GM10266 (cell line): ENCODE measurements around the gene GAB1.
"Not testable (repeated sequence)": the region's sequence is repeated elsewhere in the genome, so short reads cannot be mapped to it uniquely, and the experiment has no call there.

Experiments
- DNase-seq: peaks from one replicate; pipeline ENCODE4 v3.0.0; 2012; ENCODE audit errors: extremely low spot score
- TF ChIP-seq, protein P1 (sequence below): IDR thresholded peaks from 2 replicates; pipeline ENCODE4 v1.5.1; 2012; ENCODE audit warnings: mild to moderate bottlenecking, low read depth; ENCODE audit not compliant: control insufficient read depth, insufficient read depth; ENCODE audit errors: missing control alignments

GAB1 gene

DNA sequence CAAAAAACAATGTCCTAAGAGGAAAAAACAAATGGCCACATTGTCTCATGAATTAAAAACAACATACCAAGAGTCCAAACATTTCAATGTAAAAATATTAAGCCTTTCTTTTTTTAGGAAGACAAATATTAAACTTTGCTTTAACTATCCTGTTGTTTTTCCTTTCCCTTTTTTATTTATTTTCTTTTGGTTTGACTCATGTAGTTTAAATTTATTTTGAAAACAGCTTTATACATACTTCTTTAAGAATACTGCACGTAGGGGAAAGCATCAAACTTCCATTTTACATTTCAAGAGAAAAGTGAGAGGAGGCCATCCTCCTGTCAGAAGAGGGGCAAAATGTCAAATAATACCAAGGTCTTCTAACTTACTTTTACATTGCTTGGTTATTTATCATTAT, 8.7 kb downstream of the GAB1 start:
- TF ChIP-seq, protein P1, sequence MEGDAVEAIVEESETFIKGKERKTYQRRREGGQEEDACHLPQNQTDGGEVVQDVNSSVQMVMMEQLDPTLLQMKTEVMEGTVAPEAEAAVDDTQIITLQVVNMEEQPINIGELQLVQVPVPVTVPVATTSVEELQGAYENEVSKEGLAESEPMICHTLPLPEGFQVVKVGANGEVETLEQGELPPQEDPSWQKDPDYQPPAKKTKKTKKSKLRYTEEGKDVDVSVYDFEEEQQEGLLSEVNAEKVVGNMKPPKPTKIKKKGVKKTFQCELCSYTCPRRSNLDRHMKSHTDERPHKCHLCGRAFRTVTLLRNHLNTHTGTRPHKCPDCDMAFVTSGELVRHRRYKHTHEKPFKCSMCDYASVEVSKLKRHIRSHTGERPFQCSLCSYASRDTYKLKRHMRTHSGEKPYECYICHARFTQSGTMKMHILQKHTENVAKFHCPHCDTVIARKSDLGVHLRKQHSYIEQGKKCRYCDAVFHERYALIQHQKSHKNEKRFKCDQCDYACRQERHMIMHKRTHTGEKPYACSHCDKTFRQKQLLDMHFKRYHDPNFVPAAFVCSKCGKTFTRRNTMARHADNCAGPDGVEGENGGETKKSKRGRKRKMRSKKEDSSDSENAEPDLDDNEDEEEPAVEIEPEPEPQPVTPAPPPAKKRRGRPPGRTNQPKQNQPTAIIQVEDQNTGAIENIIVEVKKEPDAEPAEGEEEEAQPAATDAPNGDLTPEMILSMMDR, result no peak
- DNase-seq, result no peak

DNA sequence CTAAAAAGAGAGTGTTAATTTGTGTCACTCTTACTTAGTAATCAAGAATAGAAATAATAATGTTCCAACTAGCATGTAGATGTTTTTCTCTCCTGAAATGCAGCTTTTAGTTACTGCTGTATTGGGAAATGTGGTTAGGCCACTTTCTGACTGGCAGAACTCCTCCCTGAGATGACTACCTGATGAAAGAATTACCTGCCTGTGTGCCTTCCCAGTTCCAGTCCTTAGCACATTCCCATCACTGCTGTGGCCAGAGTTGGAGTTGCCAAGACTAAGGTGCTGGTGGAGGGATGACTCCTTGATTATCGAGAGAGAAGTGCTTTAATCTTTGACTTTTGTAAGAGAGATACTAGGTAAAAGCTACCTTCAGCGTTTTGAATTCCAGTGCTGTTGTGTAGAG, 9.5 kb downstream of the GAB1 start:
- DNase-seq, result no peak
- TF ChIP-seq, protein P1, result no peak

DNA sequence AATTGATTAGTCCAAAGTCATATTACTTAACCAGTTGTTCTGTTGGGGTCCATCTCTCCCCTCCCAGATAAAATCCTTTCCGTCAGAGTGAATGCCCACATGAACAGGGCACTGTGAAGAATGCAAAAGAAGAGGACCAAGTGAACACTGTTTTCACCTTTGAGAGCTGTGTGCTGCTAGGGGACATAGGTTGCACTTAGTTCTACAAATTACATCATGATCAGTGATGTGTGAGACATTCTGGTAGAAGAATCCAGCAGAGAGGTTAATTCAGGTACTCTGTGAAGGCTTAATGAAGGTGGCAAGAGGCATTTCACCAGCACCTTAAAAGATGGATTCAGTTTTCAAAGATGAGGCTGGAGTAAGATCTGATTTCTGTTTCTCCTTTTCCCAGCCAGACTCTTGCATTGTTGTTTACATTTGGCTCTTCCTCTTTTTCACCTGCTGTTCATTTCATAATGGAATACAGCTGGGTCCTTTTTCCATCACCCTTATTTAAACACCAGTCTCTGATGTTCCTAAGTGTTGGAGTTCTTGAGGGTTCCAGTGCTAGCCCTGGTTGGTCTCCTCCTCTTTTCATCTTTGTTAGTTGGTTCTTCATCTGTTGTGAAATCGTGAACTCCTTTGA, 10.9 kb downstream of the GAB1 start:
- TF ChIP-seq, protein P1, result no peak
- DNase-seq, result no peak

DNA sequence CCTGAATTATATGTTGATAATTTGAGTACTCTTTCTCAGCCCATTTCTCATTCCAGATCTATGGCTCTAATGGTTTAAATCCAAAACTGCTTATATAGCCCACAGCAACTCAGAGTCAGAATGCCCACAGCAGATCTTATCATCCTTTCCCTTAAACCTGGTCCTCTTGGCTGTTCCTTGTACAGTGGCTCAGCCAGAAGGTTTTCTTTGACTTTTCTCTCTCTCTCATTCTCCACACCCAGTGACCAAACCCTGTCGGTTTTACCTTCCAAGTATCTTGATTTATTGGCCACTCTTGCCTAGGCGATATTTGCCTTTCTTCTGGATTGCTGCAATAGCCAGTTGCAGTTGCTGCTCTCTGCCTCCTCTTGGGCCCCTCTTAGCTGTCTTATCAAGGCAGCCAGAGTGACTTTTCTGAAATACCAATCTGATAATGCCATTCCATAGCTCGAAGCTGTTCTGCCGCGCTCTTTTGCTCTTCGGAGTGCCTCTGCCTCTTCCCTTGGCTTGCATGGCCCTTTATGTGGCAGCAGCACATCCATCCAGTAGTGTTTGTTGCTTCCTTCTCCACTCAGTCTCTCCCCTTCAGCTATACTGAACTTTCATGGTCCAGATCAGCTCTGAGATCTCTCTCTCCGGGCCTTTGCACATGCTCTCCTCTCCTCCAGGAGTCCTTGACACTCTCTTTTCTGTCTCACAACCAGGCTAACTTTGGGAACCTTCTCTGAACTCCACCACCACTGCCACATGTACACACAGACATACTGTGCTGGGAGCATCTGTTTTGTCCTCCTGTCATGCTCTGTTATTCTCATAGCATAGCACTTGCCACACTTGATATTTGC, 11.8 kb downstream of the GAB1 start:
- TF ChIP-seq, protein P1, result no peak
- DNase-seq, result no peak

DNA sequence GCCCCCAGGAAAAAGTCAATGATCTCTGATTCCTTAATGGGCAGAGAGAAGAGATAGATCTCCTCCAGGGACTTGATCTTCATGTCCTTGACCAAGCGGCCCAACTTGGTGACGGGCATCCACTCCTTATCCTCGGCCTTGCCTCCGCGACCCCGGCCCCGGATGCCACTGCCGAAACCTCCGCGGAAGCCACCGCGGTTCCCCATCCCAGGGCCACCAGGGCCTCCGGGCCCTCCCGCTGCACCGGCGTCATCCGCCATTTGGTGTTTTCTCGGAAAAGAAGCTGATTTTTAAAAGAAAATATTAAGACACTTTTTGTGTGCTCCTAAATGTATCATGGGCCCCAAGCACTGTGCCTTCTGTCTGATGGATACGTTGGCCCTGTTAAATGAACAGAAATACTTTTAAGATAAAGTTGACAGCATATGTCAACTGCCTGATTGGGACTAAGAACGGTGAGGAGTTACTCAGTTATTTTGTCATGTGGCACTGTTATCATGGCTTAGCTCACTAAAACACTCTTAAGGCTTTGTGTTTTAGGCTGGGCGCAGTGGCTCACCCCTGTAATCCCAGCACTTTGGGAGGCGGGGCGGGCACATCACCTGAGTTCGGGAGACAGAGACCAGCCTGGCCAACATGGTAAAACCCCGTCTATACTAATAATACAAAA, 13.3 kb downstream of the GAB1 start:
- not testable (repeated sequence) for DNase-seq

DNA sequence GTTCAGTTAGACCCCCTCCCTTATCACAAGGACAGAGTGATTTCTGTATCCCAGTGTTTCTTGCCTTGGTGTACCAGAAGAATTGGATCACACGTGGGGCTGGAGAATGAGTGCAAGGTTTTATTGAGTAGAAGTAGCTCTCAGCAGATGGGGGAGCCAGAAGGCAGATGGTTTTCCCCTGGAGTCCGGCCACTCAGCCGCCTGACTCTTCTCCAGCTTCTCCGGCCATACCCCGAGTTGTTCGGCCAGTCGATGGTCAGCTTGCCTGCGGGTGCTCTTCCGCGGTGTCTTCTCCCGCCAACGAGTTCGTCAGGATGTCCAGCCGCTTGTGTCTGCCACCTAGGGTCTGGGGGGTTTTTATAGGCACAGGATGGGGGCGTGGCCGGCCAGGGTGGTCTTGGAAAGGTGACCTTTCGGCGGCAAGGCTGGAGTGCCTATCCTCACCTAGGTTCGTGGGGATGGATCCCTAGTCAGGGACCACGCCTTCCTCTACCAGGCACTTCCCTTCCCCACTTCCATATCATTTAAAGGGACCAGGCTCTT, 14.5 kb downstream of the GAB1 start:
- DNase-seq, result no peak
- TF ChIP-seq, protein P1, result no peak

DNA sequence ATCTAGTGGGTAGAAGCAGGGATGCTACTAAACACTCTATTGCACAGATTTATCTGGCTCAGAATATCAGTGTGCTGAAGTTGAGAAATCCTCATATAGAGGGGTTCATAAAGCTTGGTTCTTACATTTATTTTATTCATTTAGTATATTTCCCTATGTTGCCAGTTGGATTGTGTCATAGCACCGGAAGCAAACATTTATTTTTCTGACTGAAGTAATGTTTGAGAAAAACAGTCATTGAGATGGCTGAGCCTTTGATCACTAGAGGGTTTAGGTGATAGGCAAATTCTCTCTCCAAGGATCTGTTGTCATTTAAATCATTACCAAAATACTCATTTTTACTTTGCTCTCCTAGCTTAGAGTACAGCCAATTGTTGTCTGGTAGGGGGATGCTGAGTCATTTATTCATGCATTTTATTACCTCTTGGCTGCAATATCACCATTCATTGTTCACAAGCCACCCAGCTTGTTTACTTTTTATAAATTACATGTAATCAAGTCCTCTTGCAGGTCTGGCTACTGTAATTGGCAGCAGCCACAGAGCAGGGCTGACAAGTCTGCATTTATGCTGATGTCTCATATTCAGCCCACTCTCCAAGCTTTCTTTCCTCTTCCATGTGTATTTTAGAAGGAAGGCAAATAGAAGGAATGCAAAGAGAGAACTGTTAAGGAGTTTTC, 15.2 kb downstream of the GAB1 start:
- DNase-seq, result no peak
- TF ChIP-seq, protein P1, result no peak
